ENCODE results near the gene PRKAG2.

PRKAG2 gene

GRCh38 chr7:151518105-151518946 is 358.6 kb downstream of the PRKAG2 start:
- peak; percentile 29 for DNase-seq
- H3K4me3 ChIP-seq (ENCODE audit: low read depth, low read length), result peak overlapping the region; percentile 80
- no peaks in the 10 kb centered on the region for H3K27me3 ChIP-seq (replicated peaks)
- no peak for TF ChIP-seq CTCF (IDR thresholded peaks at IDR 0.05; ENCODE audit: low read depth, low read length, missing control alignments)
- peaks cover 2% of the 10 kb centered on the region for H3K36me3 ChIP-seq (replicated peaks)
- in situ Hi-C loops (cut with HindIII; ENCODE audit: low pct_ligation_motif_present, low sequenced_read_pairs), result no loop called here
- peak overlapping the region; percentile 96 for H3K27ac ChIP-seq

- TF ChIP-seq CTCF (IDR thresholded peaks at IDR 0.05; ENCODE audit: low read depth, low read length, missing control alignments), result no peak
- in situ Hi-C loops (cut with HindIII; ENCODE audit: low pct_ligation_motif_present, low sequenced_read_pairs), result no loop called here
- no peak for DNase-seq
Measured at GRCh38 chr7:151517601-151518104, 359.3 kb downstream of the PRKAG2 start.

GRCh38 chr7:151515276-151515565 is 361.7 kb downstream of the PRKAG2 start:
- in situ Hi-C loops (cut with HindIII; ENCODE audit: low pct_ligation_motif_present, low sequenced_read_pairs), result no loop called here
- H3K27ac ChIP-seq, result no peak overlapping the region
- TF ChIP-seq CTCF (IDR thresholded peaks at IDR 0.05; ENCODE audit: low read depth, low read length, missing control alignments), result no peak
- no peak overlapping the region for H3K4me3 ChIP-seq (ENCODE audit: low read depth, low read length)
- H3K27me3 ChIP-seq (replicated peaks), result no peaks in the 10 kb centered on the region
- DNase-seq, result no peak
- peaks cover 2% of the 10 kb centered on the region for H3K36me3 ChIP-seq (replicated peaks)

More at GRCh38 chr7:151517601-151518104, 359.3 kb downstream of the PRKAG2 start:
- peak overlapping the region; percentile 80 for H3K4me3 ChIP-seq (ENCODE audit: low read depth, low read length)
- H3K27ac ChIP-seq, result peak overlapping the region; percentile 96
- H3K36me3 ChIP-seq (replicated peaks), result peaks cover 2% of the 10 kb centered on the region
- no peaks in the 10 kb centered on the region for H3K27me3 ChIP-seq (replicated peaks)

- peaks cover 2% of the 10 kb centered on the region for H3K36me3 ChIP-seq (replicated peaks)
- no peak overlapping the region for H3K27ac ChIP-seq
- no peak overlapping the region for H3K4me3 ChIP-seq (ENCODE audit: low read depth, low read length)
- H3K27me3 ChIP-seq (replicated peaks), result no peaks in the 10 kb centered on the region
- in situ Hi-C loops (cut with HindIII; ENCODE audit: low pct_ligation_motif_present, low sequenced_read_pairs), result no loop called here
- TF ChIP-seq CTCF (IDR thresholded peaks at IDR 0.05; ENCODE audit: low read depth, low read length, missing control alignments), result no peak
- no peak for DNase-seq
Measured at GRCh38 chr7:151514461-151515275, 362.2 kb downstream of the PRKAG2 start.

GRCh38 chr7:151513133-151513532 is 363.8 kb downstream of the PRKAG2 start:
- in situ Hi-C loops (cut with HindIII; ENCODE audit: low pct_ligation_motif_present, low sequenced_read_pairs), result no loop called here

More at GRCh38 chr7:151513133-151513532, 363.8 kb downstream of the PRKAG2 start:
- Histone ChIP-seq H3K27ac (no peak overlapping the region), H3K27me3 (replicated peaks) (no peaks in the 10 kb centered on the region), H3K4me3 (ENCODE audit: low read depth, low read length) (no peak overlapping the region), H3K36me3 (replicated peaks) (no peaks in the 10 kb centered on the region)
- no peak for TF ChIP-seq CTCF (IDR thresholded peaks at IDR 0.05; ENCODE audit: low read depth, low read length, missing control alignments)
- DNase-seq, result no peak

Measured in brain microvascular endothelial cell (primary cell).